Type B pancreatic cell (in vitro differentiated cells): ENCODE results near the gene GNB1L. TPM values are rescaled to one million over a fixed set of nuclear protein-coding genes. Genes with fewer than 3 reads are reported as not detected.

ENCODE experiments used
- DNase-seq: peaks from one replicate; pipeline ENCODE4 v3.0.0; 2021; ENCODE audit warnings: mixed read lengths; ENCODE audit not compliant: unreplicated experiment; ENCODE audit errors: extremely low spot score
- H3K27ac Mint-ChIP-seq: 2 replicates; pipeline ENCODE4 v1.8.0; 2021; ENCODE audit warnings: mild to moderate bottlenecking, mixed read lengths
- H3K27me3 Mint-ChIP-seq: 2 replicates; pipeline ENCODE4 v1.8.0; 2021; ENCODE audit warnings: mixed read lengths
- H3K36me3 Mint-ChIP-seq: 2 replicates; pipeline ENCODE4 v1.8.0; 2021; ENCODE audit warnings: mixed read lengths
- H3K4me1 Mint-ChIP-seq: one replicate; pipeline ENCODE4 v1.8.0; 2021; ENCODE audit warnings: mixed read lengths; ENCODE audit not compliant: unreplicated experiment
- H3K4me3 Mint-ChIP-seq: 2 replicates; pipeline ENCODE4 v1.8.0; 2021; ENCODE audit warnings: mild to moderate bottlenecking, mixed read lengths
- H3K9me3 Mint-ChIP-seq: 2 replicates; pipeline ENCODE4 v1.8.0; 2021; ENCODE audit warnings: mixed read lengths
- CTCF ChIP-seq: fragments of 200-600 bp; sonication (generic); conservative IDR thresholded peaks from 2 replicates; pipeline ENCODE4 v1.5.0; 2021; ENCODE audit warnings: antibody characterized with exemption, mild to moderate bottlenecking
- total RNA-seq: library from RNA; stranded (reverse); gene quantifications from 2 replicates; pipeline ENCODE4 v1.2.1, GENCODE V29; 2021; ENCODE audit warnings: low replicate concordance

Gene GNB1L
- total RNA-seq, 1 donor from 2014 or later: 7.7 TPM

DNA sequence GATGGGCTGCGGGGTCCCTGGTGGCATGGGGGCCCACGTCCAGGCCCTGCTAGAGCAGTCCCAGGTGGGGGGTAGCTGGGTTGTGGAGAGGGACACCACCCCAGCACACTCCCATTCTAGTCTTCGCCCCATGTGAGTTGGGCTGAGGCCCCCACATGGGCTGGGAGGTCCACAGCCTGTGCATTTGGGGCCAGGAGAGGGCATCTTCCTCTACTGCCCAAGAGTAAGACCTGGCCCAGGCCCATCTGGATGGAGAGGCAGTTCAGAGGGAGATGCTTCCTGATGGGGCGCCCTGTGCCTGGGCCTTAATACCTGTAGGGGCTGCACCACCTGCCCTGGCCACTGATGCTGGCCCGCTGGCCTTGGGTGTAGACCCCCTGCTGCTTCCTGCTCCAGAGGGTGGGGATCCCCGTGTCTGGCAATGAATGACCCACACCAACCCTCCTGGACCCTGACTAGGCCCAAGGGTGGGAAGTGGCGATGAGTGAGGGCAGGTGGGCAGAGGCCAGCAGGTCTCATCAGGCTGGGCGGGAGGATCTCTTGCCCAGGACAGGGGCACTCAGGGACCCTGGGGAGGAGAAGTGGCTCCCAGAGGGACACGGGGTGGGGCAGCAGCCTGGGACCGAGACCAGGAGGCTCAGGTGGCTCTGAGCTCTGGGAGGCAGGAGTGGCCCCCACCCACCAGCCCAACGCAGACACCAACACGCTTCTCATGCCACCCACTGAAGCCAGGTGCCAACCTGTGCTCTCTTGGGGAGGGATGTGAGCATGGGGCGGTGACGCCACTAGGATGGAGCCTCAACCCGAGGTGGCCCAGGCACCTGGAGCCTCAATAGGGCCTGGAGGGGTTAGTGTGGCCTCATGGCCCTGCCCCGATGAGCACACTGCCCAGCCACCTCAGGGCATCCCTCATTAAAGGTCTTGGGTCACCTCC is 17.4 kb upstream of the GNB1L start:
- no peaks in the 10 kb centered on the region for H3K36me3 Mint-ChIP-seq
- no peak overlapping the region for H3K4me3 Mint-ChIP-seq
- no peak for TF ChIP-seq CTCF
- peak; percentile 66 for DNase-seq
- H3K4me1 Mint-ChIP-seq: no peaks in the 10 kb centered on the region
- H3K27me3 Mint-ChIP-seq: no peaks in the 10 kb centered on the region
- no peak overlapping the region for H3K27ac Mint-ChIP-seq
- H3K9me3 Mint-ChIP-seq: no peaks in the 10 kb centered on the region

- Mint-ChIP-seq H3K27me3 (no peaks in the 10 kb centered on the region), H3K36me3 (no peaks in the 10 kb centered on the region), H3K4me1 (no peaks in the 10 kb centered on the region), H3K27ac (no peak overlapping the region), H3K4me3 (no peak overlapping the region), H3K9me3 (no peaks in the 10 kb centered on the region)
- TF ChIP-seq CTCF: no peak
- DNase-seq: peak; percentile 65
Measured at GRCh38 chr22:19871023-19871844, 16.6 kb upstream of the GNB1L start.

GRCh38 chr22:19870153-19871022 is 15.7 kb upstream of the GNB1L start:
- Mint-ChIP-seq H3K36me3 (no peaks in the 10 kb centered on the region), H3K27me3 (no peaks in the 10 kb centered on the region), H3K9me3 (no peaks in the 10 kb centered on the region), H3K4me3 (no peak overlapping the region), H3K27ac (no peak overlapping the region), H3K4me1 (no peaks in the 10 kb centered on the region)
- DNase-seq: peak; percentile 65
- TF ChIP-seq CTCF: no peak

GRCh38 chr22:19869497-19870152 is 15.0 kb upstream of the GNB1L start:
- TF ChIP-seq CTCF: no peak
- no peaks in the 10 kb centered on the region for H3K4me1 Mint-ChIP-seq
- H3K27me3 Mint-ChIP-seq: no peaks in the 10 kb centered on the region
- H3K27ac Mint-ChIP-seq: no peak overlapping the region
- no peaks in the 10 kb centered on the region for H3K36me3 Mint-ChIP-seq
- H3K4me3 Mint-ChIP-seq: no peak overlapping the region
- H3K9me3 Mint-ChIP-seq: no peaks in the 10 kb centered on the region
- peak; percentile 61 for DNase-seq
